ENCODE measurements around the gene MRPL34. TPM values are rescaled to one million over a fixed set of nuclear protein-coding genes. Genes with fewer than 3 reads are reported as not detected.

MRPL34 gene
- total and polyA plus RNA-seq, 9 of the 15 experiments (the other 6 are each of a cell fraction or from before 2014, with no cell fraction given), result 11.5 to 256 (median 72.5) TPM

DNA sequence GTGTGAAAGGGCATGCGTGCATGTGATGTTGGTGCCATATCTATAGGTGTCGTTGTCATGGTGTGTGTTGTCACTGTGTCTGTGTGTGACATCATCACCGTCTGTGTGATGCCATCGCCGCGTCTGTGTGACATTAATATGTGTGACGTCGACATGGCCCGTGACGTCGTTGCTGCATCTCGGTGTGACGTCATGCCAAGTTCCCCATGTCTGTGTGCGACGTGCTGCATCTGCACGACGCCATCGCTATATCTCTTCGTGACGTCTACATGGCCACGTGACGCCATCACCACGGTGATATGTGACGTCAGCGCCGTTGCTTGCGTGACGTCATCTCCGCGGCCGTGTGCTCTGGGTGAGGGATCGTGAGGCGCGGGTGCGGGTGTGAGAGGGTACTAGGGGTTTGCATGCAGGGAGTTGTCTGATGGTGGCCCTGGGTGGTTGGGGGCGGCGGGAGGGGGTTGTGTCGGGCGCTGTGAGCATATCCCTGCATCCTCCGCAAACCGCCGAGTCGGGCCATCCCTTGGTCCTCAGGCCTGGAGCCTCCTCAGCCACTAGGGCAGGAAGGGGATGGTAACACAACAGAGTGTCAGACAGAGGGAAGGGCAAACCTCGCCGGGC, 46.3 kb downstream of the MRPL34 start (continued):
- TF ChIP-seq CEBPG (CRISPR knock-in tag; IDR thresholded peaks at IDR 0.05), result peak; percentile 77
- no peak for TF ChIP-seq CEBPG (tag; conservative IDR thresholded peaks at IDR 0.05 in 1 of 2, IDR thresholded peaks at IDR 0.05 in 1 of 2)
- TF ChIP-seq FOXM1 (IDR thresholded peaks at IDR 0.05; ENCODE audit: low read depth), result no peak
- no peak for TF ChIP-seq FOXM1 (CRISPR knock-in tag; IDR thresholded peaks at IDR 0.05; ENCODE audit: low read depth)
- 0 out of 2 replicates have a peak, but pooled peaks have one; percentile 22 for TF ChIP-seq ETV1 (tag; conservative IDR thresholded peaks at IDR 0.05; ENCODE audit: low read depth)
- TF ChIP-seq, protein P1, sequence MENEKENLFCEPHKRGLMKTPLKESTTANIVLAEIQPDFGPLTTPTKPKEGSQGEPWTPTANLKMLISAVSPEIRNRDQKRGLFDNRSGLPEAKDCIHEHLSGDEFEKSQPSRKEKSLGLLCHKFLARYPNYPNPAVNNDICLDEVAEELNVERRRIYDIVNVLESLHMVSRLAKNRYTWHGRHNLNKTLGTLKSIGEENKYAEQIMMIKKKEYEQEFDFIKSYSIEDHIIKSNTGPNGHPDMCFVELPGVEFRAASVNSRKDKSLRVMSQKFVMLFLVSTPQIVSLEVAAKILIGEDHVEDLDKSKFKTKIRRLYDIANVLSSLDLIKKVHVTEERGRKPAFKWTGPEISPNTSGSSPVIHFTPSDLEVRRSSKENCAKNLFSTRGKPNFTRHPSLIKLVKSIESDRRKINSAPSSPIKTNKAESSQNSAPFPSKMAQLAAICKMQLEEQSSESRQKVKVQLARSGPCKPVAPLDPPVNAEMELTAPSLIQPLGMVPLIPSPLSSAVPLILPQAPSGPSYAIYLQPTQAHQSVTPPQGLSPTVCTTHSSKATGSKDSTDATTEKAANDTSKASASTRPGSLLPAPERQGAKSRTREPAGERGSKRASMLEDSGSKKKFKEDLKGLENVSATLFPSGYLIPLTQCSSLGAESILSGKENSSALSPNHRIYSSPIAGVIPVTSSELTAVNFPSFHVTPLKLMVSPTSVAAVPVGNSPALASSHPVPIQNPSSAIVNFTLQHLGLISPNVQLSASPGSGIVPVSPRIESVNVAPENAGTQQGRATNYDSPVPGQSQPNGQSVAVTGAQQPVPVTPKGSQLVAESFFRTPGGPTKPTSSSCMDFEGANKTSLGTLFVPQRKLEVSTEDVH (IDR thresholded peaks at IDR 0.05; ENCODE audit: low read depth, partially characterized antibody), result peak; percentile 81
- TF ChIP-seq ARNT (IDR thresholded peaks at IDR 0.05), result 0 out of 4 replicates have a peak, but pooled peaks of 1 of the 2 experiments have one; percentile 58
- TF ChIP-seq GTF2F1 (IDR thresholded peaks at IDR 0.05; ENCODE audit: low read depth, low read length), result peak; percentile 28; the same call in 1 of the 2 replicates
- no peak for TF ChIP-seq ZNF717 (CRISPR knock-in tag; IDR thresholded peaks at IDR 0.05)
- peak; percentile 47; the same call in 1 of the 2 replicates for TF ChIP-seq SMARCA5 (IDR thresholded peaks at IDR 0.05)
- TF ChIP-seq SETDB1 (IDR thresholded peaks at IDR 0.05; ENCODE audit: low read length), result no peak
- TF ChIP-seq TBP (optimal IDR thresholded peaks at IDR 0.05; ENCODE audit: low read depth, low read length), result no peak
- TF ChIP-seq MEF2D (tag; conservative IDR thresholded peaks at IDR 0.05; ENCODE audit: low read depth), result 0 out of 2 replicates have a peak, but pooled peaks have one; percentile 26
- no peak for TF ChIP-seq PCBP2 (IDR thresholded peaks at IDR 0.05; ENCODE audit: low read depth, low read length, poor library complexity, severe bottlenecking)
- TF ChIP-seq RB1 (IDR thresholded peaks at IDR 0.05; ENCODE audit: low read depth), result no peak
- TF ChIP-seq FOXA3 (CRISPR knock-in tag; conservative IDR thresholded peaks at IDR 0.05 in 1 of 2, IDR thresholded peaks at IDR 0.05 in 1 of 2), result no peak
- TF ChIP-seq SREBF2 (CRISPR knock-in tag; IDR thresholded peaks at IDR 0.05), result no peak
- no peak for TF ChIP-seq ZNF696 (CRISPR knock-in tag; conservative IDR thresholded peaks at IDR 0.05)
- no peak for TF ChIP-seq PHTF2 (CRISPR knock-in tag; IDR thresholded peaks at IDR 0.05)
- TF ChIP-seq, protein P2, sequence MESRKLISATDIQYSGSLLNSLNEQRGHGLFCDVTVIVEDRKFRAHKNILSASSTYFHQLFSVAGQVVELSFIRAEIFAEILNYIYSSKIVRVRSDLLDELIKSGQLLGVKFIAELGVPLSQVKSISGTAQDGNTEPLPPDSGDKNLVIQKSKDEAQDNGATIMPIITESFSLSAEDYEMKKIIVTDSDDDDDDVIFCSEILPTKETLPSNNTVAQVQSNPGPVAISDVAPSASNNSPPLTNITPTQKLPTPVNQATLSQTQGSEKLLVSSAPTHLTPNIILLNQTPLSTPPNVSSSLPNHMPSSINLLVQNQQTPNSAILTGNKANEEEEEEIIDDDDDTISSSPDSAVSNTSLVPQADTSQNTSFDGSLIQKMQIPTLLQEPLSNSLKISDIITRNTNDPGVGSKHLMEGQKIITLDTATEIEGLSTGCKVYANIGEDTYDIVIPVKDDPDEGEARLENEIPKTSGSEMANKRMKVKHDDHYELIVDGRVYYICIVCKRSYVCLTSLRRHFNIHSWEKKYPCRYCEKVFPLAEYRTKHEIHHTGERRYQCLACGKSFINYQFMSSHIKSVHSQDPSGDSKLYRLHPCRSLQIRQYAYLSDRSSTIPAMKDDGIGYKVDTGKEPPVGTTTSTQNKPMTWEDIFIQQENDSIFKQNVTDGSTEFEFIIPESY (CRISPR knock-in tag; IDR thresholded peaks at IDR 0.05), result peak; percentile 88
- TF ChIP-seq LEF1 (IDR thresholded peaks at IDR 0.05), result no peak
- TF ChIP-seq FOSL1 (tag; conservative IDR thresholded peaks at IDR 0.05), result no peak
- peak; percentile 29; the same call in 1 of the 2 replicates for TF ChIP-seq BCOR (IDR thresholded peaks at IDR 0.05)
- peak; percentile 54 to 77; a peak in 3 of 4 replicates for TF ChIP-seq KDM1A (IDR thresholded peaks at IDR 0.05)

Data from K562 (cell line).